HFF-Myc (cell line): Measurements from ENCODE around the gene LCLAT1.

ENCODE experiments used
- DNase-seq: peaks from one replicate; pipeline ENCODE4 v3.0.0-alpha.2; 2011; ENCODE audit warnings: low read depth; ENCODE audit errors: extremely low read depth
- H3K4me3 ChIP-seq: replicated peaks from 2 replicates; pipeline ENCODE4 v1.5.1; 2011; ENCODE audit warnings: low read depth, mild to moderate bottlenecking, control low read depth, low read length
- CTCF ChIP-seq: IDR thresholded peaks from 2 replicates; pipeline ENCODE4 v1.5.1; 2012; ENCODE audit warnings: mild to moderate bottlenecking, low read depth, low read length, control low read depth; ENCODE audit errors: missing control alignments

LCLAT1 gene

GRCh38 chr2:30404319-30405259, 42.5 kb upstream of the LCLAT1 start:
- DNase-seq: no peak
- no peak overlapping the region for H3K4me3 ChIP-seq

GRCh38 chr2:30405260-30405605, 41.8 kb upstream of the LCLAT1 start:
- DNase-seq: no peak
- no peak for TF ChIP-seq CTCF
- H3K4me3 ChIP-seq: no peak overlapping the region

More at GRCh38 chr2:30404319-30405259, 42.5 kb upstream of the LCLAT1 start:
- TF ChIP-seq CTCF: no peak

GRCh38 chr2:30406853-30407252, 40.2 kb upstream of the LCLAT1 start:
- no peak for DNase-seq
- H3K4me3 ChIP-seq: no peak overlapping the region
- no peak for TF ChIP-seq CTCF

GRCh38 chr2:30408961-30409387, 38.1 kb upstream of the LCLAT1 start:
- no peak for TF ChIP-seq CTCF
- DNase-seq: no peak
- H3K4me3 ChIP-seq: no peak overlapping the region

- H3K4me3 ChIP-seq: no peak overlapping the region
- no peak for DNase-seq
- TF ChIP-seq CTCF: no peak
Observed at GRCh38 chr2:30410217-30410616, 36.8 kb upstream of the LCLAT1 start.

- DNase-seq: no peak
- no peak overlapping the region for H3K4me3 ChIP-seq
- no peak for TF ChIP-seq CTCF
Observed at GRCh38 chr2:30412047-30412683, 34.9 kb upstream of the LCLAT1 start.
